NCI-H2227 treated with DMSO at 0.1 percent for 48 hours (cell line): ENCODE measurements around the gene FBLN2.

ENCODE experiments used
- DNase-seq: peaks from one replicate; lab custom pipeline; 2025; lab: John Stamatoyannopoulos, UW

FBLN2 gene

GRCh38 chr3:13567684-13568514, 19.0 kb downstream of the FBLN2 start:
- DNase-seq: no peak

GRCh38 chr3:13568515-13569028, 19.6 kb downstream of the FBLN2 start:
- DNase-seq: no peak

- no peak for DNase-seq
Observed at GRCh38 chr3:13569201-13569600, 20.3 kb downstream of the FBLN2 start.

- DNase-seq: no peak
Observed at GRCh38 chr3:13569641-13570390, 20.9 kb downstream of the FBLN2 start.

GRCh38 chr3:13570391-13571194, 21.7 kb downstream of the FBLN2 start:
- no peak for DNase-seq

GRCh38 chr3:13571264-13571663, 22.3 kb downstream of the FBLN2 start:
- DNase-seq: no peak

- DNase-seq: no peak
Observed at GRCh38 chr3:13571831-13572750, 23.2 kb downstream of the FBLN2 start.

GRCh38 chr3:13572926-13573623, 24.1 kb downstream of the FBLN2 start:
- DNase-seq: no peak

GRCh38 chr3:13574083-13574797, 25.3 kb downstream of the FBLN2 start:
- DNase-seq: no peak

- no peak for DNase-seq
Observed at GRCh38 chr3:13574798-13575451, 26.0 kb downstream of the FBLN2 start.

GRCh38 chr3:13575459-13576061, 26.6 kb downstream of the FBLN2 start:
- no peak for DNase-seq

- no peak for DNase-seq
Observed at GRCh38 chr3:13577181-13578121, 28.5 kb downstream of the FBLN2 start.

GRCh38 chr3:13578251-13578650, 29.3 kb downstream of the FBLN2 start:
- no peak for DNase-seq

GRCh38 chr3:13579063-13579462, 30.1 kb downstream of the FBLN2 start:
- DNase-seq: no peak

- DNase-seq: no peak
Observed at GRCh38 chr3:13580256-13581023, 31.5 kb downstream of the FBLN2 start.

- no peak for DNase-seq
Observed at GRCh38 chr3:13581485-13582365, 32.8 kb downstream of the FBLN2 start.
